IPS-18a (cell line): ENCODE measurements around the gene SNTB2.

Experiments used
- H3K27ac ChIP-seq: one replicate; pipeline ENCODE4 v1.5.1; 2013; ENCODE audit warnings: low read length
- H3K27me3 ChIP-seq: one replicate; pipeline ENCODE4 v1.6.1; 2013; ENCODE audit warnings: mild to moderate bottlenecking, low read length; ENCODE audit not compliant: control insufficient read depth, insufficient read depth
- H3K36me3 ChIP-seq: one replicate; pipeline ENCODE4 v1.6.1; 2013; ENCODE audit warnings: low read depth, low read length; ENCODE audit not compliant: control insufficient read depth
- H3K4me1 ChIP-seq: one replicate; pipeline ENCODE4 v1.6.1; 2013; ENCODE audit warnings: low read depth, low read length; ENCODE audit not compliant: control insufficient read depth
- H3K4me3 ChIP-seq: one replicate; pipeline ENCODE4 v1.5.1; 2013; ENCODE audit warnings: low read length
- H3K9ac ChIP-seq: one replicate; pipeline ENCODE4 v1.6.1; 2013; ENCODE audit warnings: mild to moderate bottlenecking, low read length, moderate library complexity
- H3K9me3 ChIP-seq: one replicate; pipeline ENCODE4 v1.6.1; 2013; ENCODE audit warnings: low read depth, low read length; ENCODE audit not compliant: control insufficient read depth

The SNTB2 gene

GRCh38 chr16:69334696-69335095, 147.7 kb downstream of the SNTB2 start:
- Histone ChIP-seq H3K9ac (no peak overlapping the region), H3K4me1 (peaks cover 3% of the 10 kb centered on the region), H3K4me3 (no peak overlapping the region), H3K36me3 (peaks cover 44% of the 10 kb centered on the region), H3K27ac (no peak overlapping the region), H3K9me3 (no peaks in the 10 kb centered on the region), H3K27me3 (no peaks in the 10 kb centered on the region)

- Histone ChIP-seq H3K27me3 (no peaks in the 10 kb centered on the region), H3K27ac (peak overlapping the region; percentile 66), H3K4me1 (peaks cover 3% of the 10 kb centered on the region), H3K36me3 (peaks cover 53% of the 10 kb centered on the region), H3K9ac (peak overlapping the region; percentile 94), H3K4me3 (peak overlapping the region; percentile 99), H3K9me3 (no peaks in the 10 kb centered on the region)
Measured at GRCh38 chr16:69338557-69339288, 151.8 kb downstream of the SNTB2 start.

GRCh38 chr16:69339289-69340094, 152.5 kb downstream of the SNTB2 start, which contains the start of the genes COG8 and NIP7:
Gene COG8, minus strand, starts transcription at chr16:69339564. Its CDS starts 12 bp downstream, at chr16:69339552.
Gene NIP7, plus strand, starts transcription at chr16:69339772. Its CDS starts 58 bp downstream, at chr16:69339830.
- H3K4me1 ChIP-seq: peaks cover 3% of the 10 kb centered on the region
- peak within 1 kb of the TSS; percentile 66 for H3K27ac ChIP-seq

DNA sequence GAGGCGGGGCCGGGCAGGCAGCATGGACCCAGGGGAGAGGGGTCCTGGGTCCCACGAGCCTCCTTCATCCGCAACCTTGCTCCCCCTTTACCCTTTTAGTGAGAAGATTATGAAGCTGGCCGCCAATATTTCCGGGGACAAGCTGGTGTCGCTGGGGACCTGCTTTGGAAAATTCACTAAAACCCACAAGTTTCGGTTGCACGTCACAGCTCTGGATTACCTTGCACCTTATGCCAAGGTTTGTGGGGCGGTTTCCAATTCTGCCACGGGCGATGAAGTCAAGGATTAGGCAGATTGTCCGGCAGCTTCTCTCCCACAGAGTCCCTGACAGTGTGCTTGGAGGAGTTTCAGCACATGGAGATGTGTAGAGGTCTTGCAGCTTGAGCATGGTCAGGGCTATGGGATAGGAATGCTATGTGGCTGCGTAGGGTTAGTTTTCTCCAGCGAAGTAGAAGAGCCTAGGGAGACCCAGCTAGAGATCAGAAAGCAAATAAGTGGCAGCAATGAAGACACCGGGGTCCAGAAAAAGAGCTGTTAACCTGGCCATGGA, 153.2 kb downstream of the SNTB2 start:
- Histone ChIP-seq H3K9ac (peak overlapping the region; percentile 94), H3K4me3 (peak overlapping the region; percentile 99), H3K36me3 (peaks cover 46% of the 10 kb centered on the region), H3K27ac (peak overlapping the region; percentile 58), H3K4me1 (peaks cover 3% of the 10 kb centered on the region), H3K27me3 (no peaks in the 10 kb centered on the region), H3K9me3 (no peaks in the 10 kb centered on the region)

More at GRCh38 chr16:69339289-69340094, 152.5 kb downstream of the SNTB2 start, which contains the start of the genes COG8 and NIP7:
- Histone ChIP-seq H3K4me3 (peak within 1 kb of the TSS; percentile 99), H3K9me3 (no peaks in the 10 kb centered on the region), H3K9ac (peak within 1 kb of the TSS; percentile 94), H3K36me3 (peaks cover 52% of the 10 kb centered on the region), H3K27me3 (no peaks in the 10 kb centered on the region)

GRCh38 chr16:69344171-69344570, 157.2 kb downstream of the SNTB2 start:
- Histone ChIP-seq H3K4me1 (no peaks in the 10 kb centered on the region), H3K9ac (no peak overlapping the region), H3K36me3 (peaks cover 36% of the 10 kb centered on the region), H3K9me3 (no peaks in the 10 kb centered on the region), H3K27ac (no peak overlapping the region), H3K27me3 (no peaks in the 10 kb centered on the region), H3K4me3 (no peak overlapping the region)

GRCh38 chr16:69345923-69346322, 159.0 kb downstream of the SNTB2 start:
- H3K27ac ChIP-seq: no peak overlapping the region
- H3K4me1 ChIP-seq: no peaks in the 10 kb centered on the region
- H3K9ac ChIP-seq: no peak overlapping the region

DNA sequence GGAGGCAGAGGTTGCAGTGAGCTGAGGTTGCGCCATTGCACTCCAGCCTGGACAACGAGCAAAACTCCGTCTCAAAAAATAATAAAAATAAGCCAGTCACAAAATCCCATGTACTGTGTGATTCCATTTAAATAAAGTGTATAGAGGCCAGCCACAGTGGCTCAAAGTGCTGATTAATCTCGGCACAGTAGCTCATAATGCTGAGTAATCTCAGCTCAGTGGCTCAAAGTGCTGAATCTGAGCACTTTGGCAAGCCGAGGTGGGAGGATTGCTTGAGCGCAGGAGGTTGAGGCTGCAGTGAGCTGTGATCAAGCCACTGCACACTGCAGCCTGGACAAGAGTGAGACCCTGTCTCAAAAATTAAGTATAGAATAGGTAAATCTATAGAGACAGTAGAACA, 159.7 kb downstream of the SNTB2 start:
- Histone ChIP-seq H3K36me3 (peaks cover 27% of the 10 kb centered on the region), H3K4me1 (no peaks in the 10 kb centered on the region), H3K27me3 (no peaks in the 10 kb centered on the region), H3K27ac (no peak overlapping the region), H3K9me3 (no peaks in the 10 kb centered on the region), H3K9ac (no peak overlapping the region), H3K4me3 (no peak overlapping the region)

More at GRCh38 chr16:69345923-69346322, 159.0 kb downstream of the SNTB2 start:
- Histone ChIP-seq H3K4me3 (no peak overlapping the region), H3K36me3 (peaks cover 35% of the 10 kb centered on the region), H3K27me3 (no peaks in the 10 kb centered on the region), H3K9me3 (no peaks in the 10 kb centered on the region)

DNA sequence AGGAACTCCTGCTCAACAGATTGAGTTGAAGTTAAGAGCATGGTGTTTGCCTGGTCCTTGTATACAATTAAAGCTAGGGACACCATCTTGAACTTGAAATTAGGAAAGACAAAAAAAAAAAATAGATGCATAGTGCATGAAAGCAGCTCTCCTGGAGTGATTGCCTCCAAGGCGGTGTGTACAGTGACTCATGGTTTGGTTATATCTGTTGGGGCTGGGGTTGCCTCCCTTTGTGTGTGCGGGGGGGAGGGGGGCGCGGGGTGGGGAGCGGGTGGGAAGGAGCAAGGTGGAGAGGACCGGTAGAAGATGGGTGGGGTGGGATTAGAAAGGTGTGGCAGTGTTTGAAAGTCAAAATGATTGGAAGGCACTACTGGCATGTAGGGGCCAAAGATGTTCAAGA, 161.3 kb downstream of the SNTB2 start:
- H3K27ac ChIP-seq: no peak overlapping the region
- H3K9ac ChIP-seq: no peak overlapping the region
- H3K4me1 ChIP-seq: no peaks in the 10 kb centered on the region
- no peak overlapping the region for H3K4me3 ChIP-seq
- peaks cover 16% of the 10 kb centered on the region for H3K36me3 ChIP-seq
- H3K27me3 ChIP-seq: no peaks in the 10 kb centered on the region
- H3K9me3 ChIP-seq: no peaks in the 10 kb centered on the region

DNA sequence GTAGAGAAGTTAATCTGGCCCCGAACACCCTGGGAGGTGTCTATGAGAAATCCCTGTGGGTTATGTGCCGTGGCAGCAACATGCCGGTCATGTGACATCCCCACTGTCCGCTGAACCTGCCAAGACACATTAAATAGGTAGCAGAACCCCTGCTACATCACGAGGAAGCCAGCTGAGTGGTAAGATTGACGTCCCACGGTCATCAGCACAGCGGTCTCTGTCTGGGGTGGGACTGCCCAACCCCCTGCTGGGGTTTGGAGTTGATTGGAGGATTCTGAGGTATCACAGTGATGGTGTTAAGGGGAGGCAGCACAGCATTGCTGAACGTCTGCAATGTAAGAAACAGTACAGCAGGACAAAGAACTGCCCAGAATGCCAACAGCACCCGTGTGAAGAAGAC, 162.6 kb downstream of the SNTB2 start:
- no peak overlapping the region for H3K27ac ChIP-seq
- no peak overlapping the region for H3K9ac ChIP-seq
- no peaks in the 10 kb centered on the region for H3K4me1 ChIP-seq
- no peaks in the 10 kb centered on the region for H3K27me3 ChIP-seq
- H3K36me3 ChIP-seq: peaks cover 4% of the 10 kb centered on the region
- no peaks in the 10 kb centered on the region for H3K9me3 ChIP-seq
- no peak overlapping the region for H3K4me3 ChIP-seq

DNA sequence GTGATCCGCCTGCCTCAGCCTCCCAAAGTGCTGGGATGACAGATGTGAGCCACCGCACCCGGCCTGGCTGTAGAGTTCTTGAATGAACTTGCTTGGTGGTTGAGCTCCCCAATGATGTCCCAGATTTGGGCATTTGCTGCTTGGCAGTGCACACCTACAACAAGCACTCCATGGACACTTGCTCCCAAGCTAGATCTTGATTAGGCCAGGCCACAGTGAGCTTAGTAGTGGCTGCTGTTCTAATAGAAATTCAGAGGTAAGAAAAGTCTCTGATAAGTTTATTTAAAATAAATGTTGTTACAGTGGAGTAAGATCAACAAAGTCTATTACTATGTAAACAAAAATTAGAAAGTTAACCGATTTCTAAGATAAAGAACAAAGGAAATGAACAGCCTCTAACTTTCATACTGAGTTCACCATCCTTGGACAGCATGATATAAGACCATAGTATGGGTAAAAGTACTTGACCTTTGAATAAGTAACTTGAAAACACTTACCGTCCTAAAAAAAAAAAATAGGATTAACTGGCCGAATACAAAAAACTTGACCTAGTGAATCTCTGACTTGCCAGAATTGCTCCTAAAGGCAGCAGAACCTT, 163.7 kb downstream of the SNTB2 start:
- Histone ChIP-seq H3K9me3 (no peaks in the 10 kb centered on the region), H3K9ac (no peak overlapping the region), H3K4me1 (no peaks in the 10 kb centered on the region), H3K27me3 (no peaks in the 10 kb centered on the region), H3K36me3 (peaks cover 4% of the 10 kb centered on the region), H3K27ac (no peak overlapping the region), H3K4me3 (no peak overlapping the region)
